OCI-LY7 (cell line): Measurements from ENCODE around the gene MAB21L1. TPM values are rescaled to one million over a fixed set of nuclear protein-coding genes. Genes with fewer than 3 reads are reported as not detected.

ENCODE experiments used
- BruUV-seq: library from RNA; stranded (reverse); fragments of 400-500 nt; replicated peaks from 2 replicates; lab custom pipeline; 2021; lab: Mats Ljungman, UMichigan
- CTCF ChIA-PET: fragments of 300-600 bp; sonication (Branson Sonifier 250); formaldehyde crosslinking; loops from one replicate; lab custom pipeline; 2022; ENCODE audit warnings: antibody characterized with exemption; ENCODE audit not compliant: unreplicated experiment; lab: Charles Lee
- POLR2A ChIA-PET: fragments of 300-600 bp; sonication (Branson Sonifier 250); formaldehyde crosslinking; loops from one replicate; lab custom pipeline; 2022; ENCODE audit warnings: antibody characterized with exemption; lab: Charles Lee
- DNase-seq: peaks from one replicate; pipeline ENCODE4 v3.0.0-alpha.2; 2015; ENCODE audit warnings: low spot score
- H2AFZ ChIP-seq: fragments of 200-600 bp; sonication (generic), shearing (Covaris generic); 2 replicates; pipeline ENCODE4 v1.6.1; 2014; ENCODE audit warnings: mild to moderate bottlenecking, antibody characterized with exemption, low read length, moderate library complexity
- H3K27ac ChIP-seq: fragments of 200-600 bp; sonication (generic); 2 replicates; pipeline ENCODE4 v1.5.1; 2014; ENCODE audit warnings: mixed run types, low read depth, mild to moderate bottlenecking, moderate library complexity, low read length, inconsistent platforms; ENCODE audit not compliant: poor library complexity, severe bottlenecking
- H3K36me3 ChIP-seq: fragments of 200-600 bp; sonication (generic); 2 replicates; pipeline ENCODE4 v1.6.1; 2014; ENCODE audit warnings: mild to moderate bottlenecking, antibody characterized with exemption, low read length, moderate library complexity, mixed read lengths; ENCODE audit not compliant: insufficient read depth
- H3K4me1 ChIP-seq: fragments of 200-600 bp; sonication (generic); 2 replicates; pipeline ENCODE4 v1.5.1; 2014; ENCODE audit warnings: mild to moderate bottlenecking, low read length; ENCODE audit not compliant: insufficient read depth, poor library complexity, severe bottlenecking
- H3K4me2 ChIP-seq: fragments of 200-600 bp; sonication (generic); 2 replicates; pipeline ENCODE4 v1.6.1; 2014; ENCODE audit warnings: mild to moderate bottlenecking, low read length
- H3K4me3 ChIP-seq: fragments of 200-600 bp; sonication (generic); 2 replicates; pipeline ENCODE4 v1.5.1; 2014; ENCODE audit warnings: mild to moderate bottlenecking, low read depth, low read length; ENCODE audit not compliant: poor library complexity, severe bottlenecking
- H3K79me2 ChIP-seq: fragments of 200-600 bp; sonication (generic); 2 replicates; pipeline ENCODE4 v1.6.1; 2016; ENCODE audit warnings: low read depth, mild to moderate bottlenecking, low read length, moderate library complexity, mixed read lengths; ENCODE audit not compliant: insufficient read depth
- H3K9me2 ChIP-seq: fragments of 200-600 bp; sonication (generic); 2 replicates; pipeline ENCODE4 v1.6.1; 2016; ENCODE audit warnings: mild to moderate bottlenecking, low read length, mixed read lengths; ENCODE audit not compliant: insufficient read depth
- H3K9me3 ChIP-seq: fragments of 200-600 bp; sonication (generic); 2 replicates; pipeline ENCODE4 v1.6.1; 2014; ENCODE audit warnings: mild to moderate bottlenecking, mixed run types, low read length, mixed read lengths
- H4K20me1 ChIP-seq: fragments of 200-600 bp; sonication (generic); 2 replicates; pipeline ENCODE4 v1.6.1; 2014; ENCODE audit warnings: mild to moderate bottlenecking, antibody characterized with exemption, low read length, moderate library complexity, mixed read lengths; ENCODE audit not compliant: insufficient read depth
- CTCF ChIP-seq: fragments of 200-600 bp; sonication (generic); conservative IDR thresholded peaks from 2 replicates; pipeline ENCODE4 v1.5.1; 2014; ENCODE audit warnings: mild to moderate bottlenecking, antibody characterized with exemption, low read length, moderate library complexity, mixed read lengths
- EZH2phosphoT487 ChIP-seq: fragments of 200-600 bp; sonication (generic); IDR thresholded peaks from 2 replicates; pipeline ENCODE4 v1.6.1; 2018; ENCODE audit warnings: low read depth, borderline replicate concordance, mild to moderate bottlenecking, mixed run types, antibody characterized with exemption, low read length, moderate library complexity, mixed read lengths
- intact Hi-C: fragments of 100-400 bp; cut with micrococcal nuclease; formaldehyde crosslinking; loops from one replicate; pipeline ENCODE4 v1.10.0; 2022; ENCODE audit not compliant: unreplicated experiment
- total RNA-seq, 2 experiments: library from RNA; depleted of rRNA in 1 of 2; stranded (reverse); fragments of >200 nt in 1 of 2; shearing (Covaris generic) in 1 of 2; gene quantifications; 2 replicates each; pipeline ENCODE4 v1.2.3, GENCODE V29; 2014 to 2022

Gene MAB21L1
- total RNA-seq, 2 experiments from 2014 or later, result not detected

DNA sequence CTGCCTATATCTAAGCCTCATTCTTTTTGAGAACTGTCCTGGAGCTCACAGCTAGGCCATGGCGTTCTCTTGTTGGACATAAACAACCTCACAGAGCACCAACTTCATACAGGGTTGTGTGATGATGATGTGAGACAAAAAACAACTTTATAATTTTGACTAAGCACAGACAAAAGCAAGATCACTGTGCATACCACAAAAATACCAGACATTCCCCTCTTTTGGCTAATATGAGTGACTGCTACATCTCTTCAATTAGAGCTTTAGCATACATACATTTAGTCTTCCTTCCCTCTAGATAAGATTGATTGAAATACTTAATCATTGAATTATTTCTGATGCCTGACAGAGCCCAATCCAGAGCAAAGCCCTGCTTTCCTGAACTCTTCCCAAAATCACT lies 8.3 kb downstream of the MAB21L1 start:
- Histone ChIP-seq H3K27ac (no peak overlapping the region), H3K4me2 (no peak overlapping the region), H3K9me3 (no peaks in the 10 kb centered on the region), H4K20me1 (no peaks in the 10 kb centered on the region), H3K36me3 (no peaks in the 10 kb centered on the region), H3K79me2 (no peaks in the 10 kb centered on the region), H3K9me2 (no peaks in the 10 kb centered on the region), H2AFZ (no peak overlapping the region), H3K4me1 (no peaks in the 10 kb centered on the region), H3K4me3 (no peak overlapping the region)
- DNase-seq, result no peak
- CTCF ChIA-PET, result no interaction called here
- intact Hi-C loops, result no loop called here
- POLR2A ChIA-PET, result interaction anchor here (0.5 to 1.0 kb wide), 3 partner anchors 17 to 274 kb away, joined by 3 to 4 read pairs (median 3); no protein-coding TSS in a partner anchor
- BruUV-seq, result no TSS peak
- no peak for TF ChIP-seq EZH2phosphoT487
- no peak for TF ChIP-seq CTCF

- Histone ChIP-seq H2AFZ (no peak overlapping the region), H3K9me2 (no peaks in the 10 kb centered on the region), H3K36me3 (no peaks in the 10 kb centered on the region), H4K20me1 (no peaks in the 10 kb centered on the region), H3K27ac (no peak overlapping the region), H3K4me3 (no peak overlapping the region), H3K9me3 (no peaks in the 10 kb centered on the region), H3K4me2 (no peak overlapping the region), H3K79me2 (no peaks in the 10 kb centered on the region), H3K4me1 (no peaks in the 10 kb centered on the region)
- TF ChIP-seq CTCF (no peak), EZH2phosphoT487 (no peak)
- intact Hi-C loops, result no loop called here
- no peak for DNase-seq
- BruUV-seq, result no TSS peak
- ChIA-PET CTCF (no interaction called here), POLR2A (interaction anchor here (0.5 kb wide), 1 partner anchor 71 kb away, joined by 3 read pairs; no protein-coding TSS in a partner anchor)
Measured at GRCh38 chr13:35465371-35465770, 11.1 kb downstream of the MAB21L1 start.

DNA sequence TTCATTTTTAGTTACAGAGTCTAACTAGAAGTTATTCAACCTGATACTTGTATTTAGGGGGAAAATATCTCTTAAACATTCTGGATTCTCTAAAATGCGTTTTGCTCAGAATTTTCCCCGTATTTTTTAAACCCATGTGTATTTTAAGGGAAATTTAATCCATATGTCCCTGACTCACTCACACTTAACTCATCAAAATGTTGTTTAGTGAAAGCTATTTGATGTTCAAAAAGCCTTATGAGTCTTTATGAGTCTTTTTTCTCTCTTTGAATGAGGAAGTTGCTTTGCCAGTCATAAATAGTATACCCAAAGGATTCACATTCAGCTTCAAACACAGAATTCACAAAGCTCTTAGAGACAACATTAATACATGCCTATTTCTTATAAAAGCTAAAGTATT lies 16.4 kb downstream of the MAB21L1 start:
- ChIA-PET CTCF (no interaction called here), POLR2A (no interaction called here)
- Histone ChIP-seq H2AFZ (no peak overlapping the region), H3K4me3 (no peak overlapping the region), H3K27ac (no peak overlapping the region), H3K36me3 (no peaks in the 10 kb centered on the region), H3K9me2 (no peaks in the 10 kb centered on the region), H4K20me1 (no peaks in the 10 kb centered on the region), H3K79me2 (no peaks in the 10 kb centered on the region), H3K9me3 (no peaks in the 10 kb centered on the region), H3K4me1 (no peaks in the 10 kb centered on the region), H3K4me2 (no peak overlapping the region)
- TF ChIP-seq CTCF (no peak), EZH2phosphoT487 (no peak)
- no TSS peak for BruUV-seq
- intact Hi-C loops, result no loop called here
- no peak for DNase-seq
